CD4-positive, alpha-beta T cell treated with Interleukin-21 for 1 hour (primary cell): Measurements from ENCODE around the gene ITGB1.

Source experiments
- DNase-seq: peaks from one replicate; pipeline ENCODE4 v3.0.0-alpha.2; 2020

Gene ITGB1

GRCh38 chr10:32954080-32954479 lies 4.0 kb downstream of the ITGB1 start:
- peak; percentile 42 for DNase-seq

- peak; percentile 41 for DNase-seq
Measured at GRCh38 chr10:32953277-32953927, 4.6 kb downstream of the ITGB1 start.

DNA sequence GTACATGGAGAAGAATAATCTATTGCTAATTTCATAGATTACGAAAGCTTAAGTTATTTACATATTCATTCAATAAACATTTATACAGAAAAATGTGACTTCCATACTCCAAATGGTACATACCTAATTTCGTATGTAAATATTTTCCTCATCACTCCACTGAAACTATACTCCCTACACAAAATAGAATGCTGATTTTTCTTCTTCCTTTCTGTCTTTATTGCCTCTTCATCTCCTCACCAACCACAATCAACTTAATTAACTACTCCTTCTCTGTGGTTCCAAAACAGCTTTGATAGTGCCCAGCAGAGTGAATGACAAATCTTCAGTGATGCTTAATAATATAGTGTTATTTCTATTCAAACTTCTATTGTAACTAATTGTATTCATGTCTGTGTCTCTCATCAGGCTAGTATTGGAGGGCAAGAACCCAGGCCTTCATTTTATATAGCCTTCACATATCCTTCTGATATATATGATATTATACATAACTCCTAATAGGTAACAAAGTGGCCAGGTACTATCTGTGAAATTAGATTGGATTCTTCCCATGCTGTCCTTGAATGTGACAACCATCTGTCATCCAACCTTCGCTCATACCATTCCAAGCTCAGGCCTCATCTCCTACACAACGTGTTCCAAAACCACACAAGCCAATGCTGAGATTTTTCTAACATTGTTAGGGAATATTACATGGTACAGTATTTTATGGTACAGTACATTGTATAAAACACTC lies 5.3 kb downstream of the ITGB1 start:
- DNase-seq = no peak

GRCh38 chr10:32952094-32952493 lies 5.9 kb downstream of the ITGB1 start:
- DNase-seq = no peak

GRCh38 chr10:32951111-32951510 lies 6.9 kb downstream of the ITGB1 start:
- no peak for DNase-seq

GRCh38 chr10:32950591-32951108 lies 7.4 kb downstream of the ITGB1 start:
- DNase-seq = no peak

DNA sequence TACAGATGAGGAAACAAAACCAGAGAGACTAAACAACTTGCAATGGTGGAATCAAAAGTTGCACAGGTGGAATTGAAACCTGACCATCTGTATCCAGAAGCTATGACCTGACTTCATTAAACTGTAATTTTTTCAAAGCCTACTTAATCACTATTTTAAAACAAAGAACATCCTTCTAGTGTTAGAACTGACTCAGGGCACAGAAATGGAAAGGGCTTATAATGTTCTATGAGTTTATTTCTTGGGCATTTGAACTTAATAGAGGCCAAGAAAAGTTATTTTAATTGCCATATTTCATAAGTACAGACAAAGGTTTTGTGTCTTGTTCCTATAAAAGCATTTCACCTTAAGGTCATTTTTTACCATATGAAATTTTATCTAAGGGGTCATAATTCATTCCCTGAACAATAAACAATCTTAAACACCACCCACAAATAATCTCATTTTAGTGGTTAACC lies 8.8 kb downstream of the ITGB1 start:
- DNase-seq = no peak

DNA sequence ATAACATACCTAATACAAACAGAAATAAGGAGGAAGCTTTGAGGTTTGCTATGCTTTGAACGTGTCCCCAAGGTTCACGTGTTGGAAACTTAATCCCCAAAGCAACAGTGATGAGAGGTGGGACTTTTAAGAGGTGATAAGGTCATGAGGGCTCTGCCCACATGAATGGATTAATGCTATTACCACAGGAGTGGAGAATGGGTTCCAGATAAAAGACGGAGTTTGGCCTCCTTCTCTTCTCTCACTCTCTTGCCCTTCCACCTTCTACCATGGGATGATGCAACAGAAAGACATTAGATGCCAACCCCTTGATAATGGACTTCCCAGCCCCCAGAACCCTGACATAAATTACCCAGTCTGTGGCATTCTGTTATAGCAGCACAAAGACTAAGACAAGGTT lies 9.6 kb downstream of the ITGB1 start:
- peak; percentile 49 for DNase-seq

DNA sequence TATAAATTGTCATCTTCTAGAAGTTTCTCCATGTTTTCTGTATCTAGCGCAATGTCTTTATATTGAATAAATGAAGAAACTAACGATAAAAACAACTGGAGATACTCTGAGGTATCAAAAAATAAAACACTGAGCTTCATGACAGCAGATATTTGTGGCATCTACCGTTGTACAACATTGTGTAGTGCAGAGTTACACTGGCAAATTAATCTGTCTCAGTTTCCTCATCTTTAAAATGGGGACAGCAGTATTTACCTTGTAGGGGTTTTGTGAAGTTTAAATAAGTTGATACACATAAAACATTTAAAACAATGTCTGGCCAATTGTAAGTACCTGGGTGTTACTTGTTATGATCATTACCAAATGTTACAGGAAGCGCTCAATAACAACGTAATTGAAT lies 10.4 kb downstream of the ITGB1 start:
- DNase-seq = no peak

DNA sequence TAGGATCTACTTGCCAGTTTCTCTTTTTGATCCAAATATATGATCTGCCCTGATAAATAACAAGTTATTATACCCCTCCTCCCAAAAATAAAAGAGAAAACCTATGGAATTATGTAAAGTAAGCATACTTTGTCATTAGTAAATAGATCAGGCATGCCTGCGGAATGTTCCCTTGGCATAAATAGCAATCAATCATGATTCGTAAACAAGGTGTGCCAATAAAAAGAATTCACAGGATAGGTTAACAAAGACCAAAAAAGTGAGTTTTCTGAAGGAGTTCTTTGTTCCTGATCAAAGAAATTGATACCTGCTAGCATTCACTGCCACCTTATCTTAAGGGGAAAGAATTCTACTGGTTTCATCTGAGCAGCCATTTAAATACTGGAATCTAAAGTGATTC lies 11.9 kb downstream of the ITGB1 start:
- DNase-seq = no peak

DNA sequence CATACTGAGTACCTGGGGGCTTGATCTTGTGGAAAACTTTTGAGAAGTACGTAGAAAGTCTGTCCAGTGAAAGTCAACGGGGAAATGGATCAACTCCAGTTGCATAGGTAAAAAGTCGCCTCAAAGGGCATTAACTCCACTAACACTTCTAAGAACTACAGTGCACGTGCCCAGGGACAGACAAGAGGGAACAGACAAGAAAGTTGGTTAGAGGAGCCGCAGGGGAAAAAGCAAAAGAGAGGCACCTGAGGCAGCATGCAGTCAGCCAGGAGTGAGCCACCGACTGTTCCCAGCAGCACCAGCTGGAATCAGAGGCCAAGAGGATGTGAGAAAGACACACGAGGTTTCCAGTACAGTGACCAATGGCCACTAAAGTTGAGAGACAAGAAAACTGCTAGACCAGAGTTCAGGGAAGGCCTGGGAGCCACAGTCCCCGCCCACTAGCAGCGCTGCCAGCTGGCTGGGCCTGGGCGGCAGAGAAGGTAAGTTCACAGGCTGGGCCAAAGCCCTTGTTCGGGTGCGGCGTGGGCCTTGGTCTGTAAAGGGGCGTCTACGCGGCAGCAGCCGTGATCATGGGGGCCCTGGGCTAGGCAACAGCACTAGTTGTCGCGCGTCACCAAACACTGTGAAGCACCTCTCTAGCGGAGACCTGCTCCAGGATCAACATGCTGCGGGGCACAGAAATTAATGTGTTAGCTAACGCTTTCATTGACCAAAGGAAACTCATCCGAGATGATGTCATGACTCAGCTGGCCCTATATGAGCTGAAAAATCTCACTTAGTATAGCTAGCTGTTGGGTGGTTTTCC lies 14.0 kb downstream of the ITGB1 start:
- DNase-seq = no peak

DNA sequence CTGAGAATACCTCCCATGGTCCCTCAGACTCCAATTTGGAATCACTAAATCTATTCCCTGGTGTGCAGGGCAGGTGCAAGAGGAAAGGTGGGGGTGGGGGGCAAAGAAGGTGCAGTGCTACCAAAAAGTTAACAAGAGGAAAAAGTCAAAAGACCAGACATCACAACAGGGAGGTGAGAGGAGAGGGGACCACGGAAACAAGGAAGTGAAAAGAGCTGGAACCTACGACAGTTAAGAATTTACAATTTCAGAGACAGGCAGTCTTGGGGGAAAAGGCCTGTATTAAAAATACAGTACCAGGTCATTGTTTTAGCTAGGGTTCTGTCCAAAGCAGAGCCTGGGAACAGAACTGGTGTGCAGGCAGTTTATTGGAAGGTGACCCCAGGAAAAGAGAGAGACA lies 14.6 kb downstream of the ITGB1 start:
- DNase-seq = no peak

DNA sequence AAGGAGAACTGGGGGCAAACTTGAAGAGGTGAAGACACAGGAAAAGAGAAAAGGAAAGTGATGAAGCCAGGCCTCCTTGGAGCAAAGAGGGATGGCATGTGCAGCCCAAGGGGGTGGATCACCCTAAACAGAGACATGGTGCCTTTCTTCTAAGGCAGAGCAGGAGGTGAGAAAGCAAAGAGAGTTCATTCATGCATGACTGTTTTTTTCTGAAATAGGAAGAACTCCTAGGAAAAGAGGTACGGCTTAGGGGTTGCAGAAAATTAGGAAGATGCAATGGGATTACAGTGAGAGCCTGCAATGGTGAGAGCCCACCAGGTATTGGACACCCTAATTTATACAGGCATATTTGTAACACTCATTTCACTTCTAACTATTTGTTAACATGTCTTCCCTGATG lies 15.9 kb downstream of the ITGB1 start:
- DNase-seq = no peak

DNA sequence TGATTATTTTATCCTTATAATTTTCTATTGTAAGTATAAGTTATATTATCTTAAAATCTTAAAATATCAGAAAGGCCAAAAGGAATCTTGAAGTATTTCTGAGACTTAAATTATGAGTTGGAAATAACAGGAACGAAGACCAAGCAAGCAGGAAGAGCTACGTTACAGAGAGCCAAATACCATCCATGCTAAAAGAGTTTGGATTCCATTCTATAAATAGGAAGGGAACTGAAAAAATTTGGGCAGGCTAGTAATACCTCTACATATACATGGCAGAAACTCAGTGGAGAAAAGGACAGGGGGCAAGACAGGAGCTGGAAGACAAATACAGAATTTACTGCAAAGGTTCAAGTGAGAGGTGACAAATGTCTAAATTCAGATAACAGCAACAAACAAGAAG lies 16.7 kb downstream of the ITGB1 start:
- DNase-seq = no peak

DNA sequence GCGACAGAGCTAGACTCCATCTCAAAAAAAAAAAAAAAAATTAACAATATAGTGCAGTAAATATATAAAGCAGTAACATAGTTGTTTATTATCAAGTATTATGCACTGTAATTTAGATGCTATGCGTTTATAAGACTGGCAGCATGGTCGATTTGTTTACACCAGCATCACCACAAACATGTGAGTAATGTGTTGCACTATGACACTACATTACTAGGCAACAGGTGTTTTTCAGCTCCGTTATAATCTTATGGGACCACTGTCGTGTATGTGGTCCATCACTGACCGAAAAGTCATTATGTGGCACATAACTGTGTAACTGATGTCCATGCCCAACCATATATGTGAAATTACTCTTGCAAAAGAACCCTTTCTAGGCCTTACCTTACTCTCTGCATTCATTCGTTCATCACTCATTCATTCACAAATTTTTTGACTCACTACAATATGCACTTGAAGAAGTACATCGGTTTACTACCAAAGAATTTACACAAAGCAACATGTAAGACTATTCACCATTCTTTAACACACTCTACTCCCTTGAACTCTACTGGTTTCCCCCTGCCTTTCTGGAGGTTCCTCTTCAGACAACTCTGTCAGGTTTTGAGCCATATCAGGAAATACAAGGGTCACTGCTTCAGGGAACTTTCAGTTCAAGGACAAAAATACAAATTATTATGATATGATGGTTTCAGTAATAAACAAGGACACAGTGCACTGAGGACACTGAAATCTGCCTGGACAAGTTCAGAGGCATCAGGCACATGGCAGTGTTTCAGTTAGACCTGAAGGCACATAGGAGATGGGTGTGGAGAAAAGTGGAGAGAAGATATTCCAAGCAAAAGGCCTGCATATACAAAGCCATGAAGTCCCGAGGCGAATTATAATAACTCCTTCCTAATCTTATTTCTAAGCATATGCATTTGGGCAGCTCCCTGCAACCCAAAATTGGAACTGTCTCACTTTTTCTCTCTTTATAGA lies 17.4 kb downstream of the ITGB1 start:
- DNase-seq = no peak

GRCh38 chr10:32939296-32940111 lies 18.5 kb downstream of the ITGB1 start:
- no peak for DNase-seq

- DNase-seq = no peak
Measured at GRCh38 chr10:32938554-32939061, 19.4 kb downstream of the ITGB1 start.

- no peak for DNase-seq
Measured at GRCh38 chr10:32937911-32938424, 20.1 kb downstream of the ITGB1 start.

- DNase-seq = no peak
Measured at GRCh38 chr10:32932225-32932729, 25.8 kb downstream of the ITGB1 start.

GRCh38 chr10:32931593-32931992 lies 26.4 kb downstream of the ITGB1 start:
- no peak for DNase-seq

DNA sequence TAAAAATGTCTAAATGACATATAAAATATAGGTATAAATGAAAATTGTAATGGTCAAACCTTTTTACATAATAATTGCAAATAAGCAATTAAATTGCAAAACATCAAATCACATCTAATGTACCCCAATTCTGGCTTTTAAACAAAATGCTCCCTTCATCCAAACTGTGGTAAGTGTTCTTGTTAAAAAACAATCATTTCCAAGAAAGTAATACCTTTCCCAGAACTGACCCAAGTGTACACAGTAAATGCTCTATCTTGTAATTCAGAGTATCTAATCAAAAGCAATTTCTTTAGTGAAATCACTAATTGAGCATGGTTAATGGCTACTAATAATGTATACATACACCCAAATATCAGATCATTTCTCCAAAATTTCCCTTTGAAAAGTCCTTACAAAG lies 28.0 kb downstream of the ITGB1 start:
- DNase-seq = no peak
